ENCODE results near the gene AS3MT. TPM values are rescaled to one million over a fixed set of nuclear protein-coding genes. Genes with fewer than 3 reads are reported as not detected.

The AS3MT gene
- polyA plus RNA-seq, 1 of the 3 experiments (the other 2 are of a cell fraction): 9.0 TPM

DNA sequence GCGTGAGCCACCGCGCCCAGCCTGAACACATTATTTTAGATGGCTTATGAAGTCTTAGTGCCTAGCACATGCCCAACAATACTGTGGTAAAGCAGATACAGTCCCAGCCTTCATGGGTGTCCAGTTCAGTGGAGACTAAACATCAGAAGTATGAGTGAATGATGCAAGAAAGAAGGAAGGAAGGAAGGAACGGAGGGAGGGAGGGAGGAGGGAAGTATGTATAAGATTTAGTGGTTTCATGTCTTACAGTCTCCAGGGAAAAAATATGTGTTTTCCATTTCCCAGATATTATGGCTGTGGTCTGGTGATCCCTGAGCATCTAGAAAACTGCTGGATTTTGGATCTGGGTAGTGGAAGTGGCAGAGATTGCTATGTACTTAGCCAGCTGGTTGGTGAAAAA lies 2.9 kb downstream of the AS3MT start:
- Histone ChIP-seq H3K4me2 (no peak overlapping the region), H3K27me3 (ENCODE audit: insufficient read depth) (no peaks in the 10 kb centered on the region), H3K9me3 (no peaks in the 10 kb centered on the region), H3K79me2 (ENCODE audit: insufficient read depth) (no peaks in the 10 kb centered on the region), H3K4me1 (ENCODE audit: control insufficient read depth in 1 of 2, insufficient read depth in 2 of 2, low read depth in 1 of 2, low read length in 1 of 2) (peaks cover 0 to 6% of the 10 kb centered on the region in 2 experiments; a peak in 1 of 4 replicates), H3K27ac (ENCODE audit: low read depth in 2 of 2, low read length in 1 of 2) (no peak overlapping the region), H3K36me3 (replicated peaks in 1 of 2; ENCODE audit: control insufficient read depth in 1 of 2, insufficient read depth in 2 of 2, low read length in 1 of 2) (peaks cover 0 to 8% of the 10 kb centered on the region in 2 experiments), H3K4me3 (ENCODE audit: low read depth in 2 of 2, low read length in 1 of 2) (no peak overlapping the region), H4K20me1 (ENCODE audit: insufficient read depth) (no peaks in the 10 kb centered on the region), H3K9me2 (no peaks in the 10 kb centered on the region), H3F3A (replicated peaks; ENCODE audit: insufficient read depth) (peaks cover 5% of the 10 kb centered on the region), H2AFZ (ENCODE audit: low read depth) (no peak overlapping the region), H3K9ac (no peak overlapping the region)
- 95% methylated on average over 4 of the region's 4 CpGs for WGBS (ENCODE audit: low lambda C conversion rate)
- no peak for DNase-seq
- ChIA-PET POLR2A (no interaction called here), CTCF (interaction anchor here (0.6 to 1.2 kb wide), 2 partner anchors 15 to 462 kb away, joined by 3 read pairs; no protein-coding TSS in a partner anchor)
- TF ChIP-seq, protein P1, sequence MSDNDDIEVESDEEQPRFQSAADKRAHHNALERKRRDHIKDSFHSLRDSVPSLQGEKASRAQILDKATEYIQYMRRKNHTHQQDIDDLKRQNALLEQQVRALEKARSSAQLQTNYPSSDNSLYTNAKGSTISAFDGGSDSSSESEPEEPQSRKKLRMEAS (IDR thresholded peaks at IDR 0.05; ENCODE audit: low read depth): no peak
- no peak for TF ChIP-seq EP300 (IDR thresholded peaks at IDR 0.05; ENCODE audit: borderline replicate concordance in 1 of 2, low read depth in 1 of 2, low read length in 1 of 2)
- no peak for TF ChIP-seq GABPA (IDR thresholded peaks at IDR 0.05; ENCODE audit: low read depth)
- no peak for TF ChIP-seq SIN3A (IDR thresholded peaks at IDR 0.05; ENCODE audit: borderline replicate concordance, low read depth, low read length)
- no peak for TF ChIP-seq MEF2A (IDR thresholded peaks at IDR 0.05; ENCODE audit: borderline replicate concordance, low read depth)
- TF ChIP-seq POLR2AphosphoS5 (IDR thresholded peaks at IDR 0.05; ENCODE audit: low read depth, low read length): no peak
- TF ChIP-seq TCF12 (IDR thresholded peaks at IDR 0.05): no peak
- TF ChIP-seq MXI1 (IDR thresholded peaks at IDR 0.05; ENCODE audit: low read depth, low read length): no peak
- no peak for TF ChIP-seq YY1 (IDR thresholded peaks at IDR 0.05; ENCODE audit: low read depth)
- TF ChIP-seq CHD2 (IDR thresholded peaks at IDR 0.05; ENCODE audit: low read length, partially characterized antibody): no peak
- no peak for TF ChIP-seq NRF1 (IDR thresholded peaks at IDR 0.05; ENCODE audit: low read depth, low read length)

DNA sequence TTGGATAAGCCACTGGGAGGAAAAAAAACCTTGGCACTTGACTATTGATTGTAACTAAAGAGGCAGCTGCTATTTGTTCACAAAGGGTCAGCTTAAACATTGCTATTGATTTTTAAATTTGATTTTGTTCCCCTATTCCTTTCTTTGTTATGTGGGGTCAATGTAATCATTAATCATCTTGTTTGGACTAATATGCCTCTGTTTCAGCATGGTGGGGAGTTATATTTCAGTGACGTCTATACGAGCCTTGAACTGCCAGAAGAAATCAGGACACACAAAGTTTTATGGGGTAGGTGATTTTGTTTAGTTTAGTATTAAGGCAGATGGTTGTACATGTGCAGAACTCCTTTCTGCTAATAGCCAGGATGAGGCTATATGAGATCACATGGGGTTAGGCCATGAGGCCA lies 7.5 kb downstream of the AS3MT start:
- no peaks in the 10 kb centered on the region for H3F3A ChIP-seq (replicated peaks; ENCODE audit: insufficient read depth)
- no peaks in the 10 kb centered on the region for H3K9me3 ChIP-seq
- no peaks in the 10 kb centered on the region for H3K79me2 ChIP-seq (ENCODE audit: insufficient read depth)
- 95% methylated on average over 2 of the region's 2 CpGs for WGBS (ENCODE audit: low lambda C conversion rate)
- no peak overlapping the region for H3K4me2 ChIP-seq
- no peak overlapping the region for H3K27ac ChIP-seq (ENCODE audit: low read depth in 2 of 2, low read length in 1 of 2)
- POLR2A ChIA-PET: no interaction called here
- H3K9me2 ChIP-seq: no peaks in the 10 kb centered on the region
- H3K4me3 ChIP-seq (ENCODE audit: low read depth in 2 of 2, low read length in 1 of 2): no peak overlapping the region
- H3K4me1 ChIP-seq (ENCODE audit: control insufficient read depth in 1 of 2, insufficient read depth in 2 of 2, low read depth in 1 of 2, low read length in 1 of 2): no peaks in the 10 kb centered on the region
- H3K27me3 ChIP-seq (ENCODE audit: insufficient read depth): no peaks in the 10 kb centered on the region
- H2AFZ ChIP-seq (ENCODE audit: low read depth): no peak overlapping the region
- no peak overlapping the region for H3K9ac ChIP-seq
- H4K20me1 ChIP-seq (ENCODE audit: insufficient read depth): no peaks in the 10 kb centered on the region
- no peak for DNase-seq
- H3K36me3 ChIP-seq (replicated peaks in 1 of 2; ENCODE audit: control insufficient read depth in 1 of 2, insufficient read depth in 2 of 2, low read length in 1 of 2): peaks cover 10 to 14% of the 10 kb centered on the region in 2 experiments
- CTCF ChIA-PET: interaction anchor here (1.2 kb wide), 1 partner anchor 41 kb away, joined by 3 read pairs; the partner anchor contains the start of gene CNNM2
- TF ChIP-seq, protein P2, sequence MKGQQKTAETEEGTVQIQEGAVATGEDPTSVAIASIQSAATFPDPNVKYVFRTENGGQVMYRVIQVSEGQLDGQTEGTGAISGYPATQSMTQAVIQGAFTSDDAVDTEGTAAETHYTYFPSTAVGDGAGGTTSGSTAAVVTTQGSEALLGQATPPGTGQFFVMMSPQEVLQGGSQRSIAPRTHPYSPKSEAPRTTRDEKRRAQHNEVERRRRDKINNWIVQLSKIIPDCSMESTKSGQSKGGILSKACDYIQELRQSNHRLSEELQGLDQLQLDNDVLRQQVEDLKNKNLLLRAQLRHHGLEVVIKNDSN (IDR thresholded peaks at IDR 0.05; ENCODE audit: borderline replicate concordance, low read depth): no peak

DNA sequence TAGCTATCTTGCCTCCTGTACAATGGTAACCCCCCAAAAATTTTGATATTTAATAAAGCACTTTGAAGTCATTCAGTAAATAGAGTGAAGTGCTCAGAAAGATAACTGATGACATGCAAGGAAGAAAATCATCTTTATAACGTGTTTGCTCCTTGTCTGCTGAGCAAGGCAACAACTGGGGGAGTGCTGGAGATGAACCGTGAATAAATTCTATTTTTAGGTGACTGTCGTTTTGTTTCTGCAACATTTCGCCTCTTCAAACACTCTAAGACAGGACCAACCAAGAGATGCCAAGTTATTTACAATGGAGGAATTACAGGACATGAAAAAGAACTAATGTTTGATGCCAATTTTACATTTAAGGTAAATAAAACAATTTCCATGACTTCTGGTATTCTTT lies 9.4 kb downstream of the AS3MT start:
- DNase-seq: no peak
- Histone ChIP-seq H3K4me2 (no peak overlapping the region), H3K9me2 (no peaks in the 10 kb centered on the region), H3K9ac (no peak overlapping the region), H3K27ac (ENCODE audit: low read depth in 2 of 2, low read length in 1 of 2) (no peak overlapping the region), H3K27me3 (ENCODE audit: insufficient read depth) (no peaks in the 10 kb centered on the region), H3K9me3 (no peaks in the 10 kb centered on the region), H3K4me3 (ENCODE audit: low read depth in 2 of 2, low read length in 1 of 2) (no peak overlapping the region), H3K36me3 (replicated peaks in 1 of 2; ENCODE audit: control insufficient read depth in 1 of 2, insufficient read depth in 2 of 2, low read length in 1 of 2) (peaks cover 10 to 14% of the 10 kb centered on the region in 2 experiments), H4K20me1 (ENCODE audit: insufficient read depth) (no peaks in the 10 kb centered on the region), H3K79me2 (ENCODE audit: insufficient read depth) (no peaks in the 10 kb centered on the region), H3F3A (replicated peaks; ENCODE audit: insufficient read depth) (no peaks in the 10 kb centered on the region), H2AFZ (ENCODE audit: low read depth) (no peak overlapping the region), H3K4me1 (ENCODE audit: control insufficient read depth in 1 of 2, insufficient read depth in 2 of 2, low read depth in 1 of 2, low read length in 1 of 2) (no peaks in the 10 kb centered on the region)
- POLR2A ChIA-PET: interaction anchor here (1.3 kb wide), 1 partner anchor 9 kb away, joined by 5 read pairs; the partner anchor contains the start of gene AS3MT
- 77% methylated on average over 4 of the region's 4 CpGs for WGBS (ENCODE audit: low lambda C conversion rate)
- CTCF ChIA-PET: interaction anchor here (1.1 to 1.5 kb wide), 2 partner anchors 23 to 43 kb away, joined by 3 to 5 read pairs; no protein-coding TSS in a partner anchor
- TF ChIP-seq NRF1 (IDR thresholded peaks at IDR 0.05; ENCODE audit: low read depth, low read length): no peak
- TF ChIP-seq FOSL2 (IDR thresholded peaks at IDR 0.05; ENCODE audit: borderline replicate concordance, low read depth): no peak
- TF ChIP-seq, protein P2 (IDR thresholded peaks at IDR 0.05; ENCODE audit: borderline replicate concordance, low read depth): no peak
- TF ChIP-seq MXI1 (IDR thresholded peaks at IDR 0.05; ENCODE audit: low read depth, low read length): no peak
- no peak for TF ChIP-seq FOXJ3 (CRISPR knock-in tag; IDR thresholded peaks at IDR 0.05)
- TF ChIP-seq TAF1 (IDR thresholded peaks at IDR 0.05; ENCODE audit: borderline replicate concordance, low read depth, low read length): no peak
- TF ChIP-seq, protein P3, sequence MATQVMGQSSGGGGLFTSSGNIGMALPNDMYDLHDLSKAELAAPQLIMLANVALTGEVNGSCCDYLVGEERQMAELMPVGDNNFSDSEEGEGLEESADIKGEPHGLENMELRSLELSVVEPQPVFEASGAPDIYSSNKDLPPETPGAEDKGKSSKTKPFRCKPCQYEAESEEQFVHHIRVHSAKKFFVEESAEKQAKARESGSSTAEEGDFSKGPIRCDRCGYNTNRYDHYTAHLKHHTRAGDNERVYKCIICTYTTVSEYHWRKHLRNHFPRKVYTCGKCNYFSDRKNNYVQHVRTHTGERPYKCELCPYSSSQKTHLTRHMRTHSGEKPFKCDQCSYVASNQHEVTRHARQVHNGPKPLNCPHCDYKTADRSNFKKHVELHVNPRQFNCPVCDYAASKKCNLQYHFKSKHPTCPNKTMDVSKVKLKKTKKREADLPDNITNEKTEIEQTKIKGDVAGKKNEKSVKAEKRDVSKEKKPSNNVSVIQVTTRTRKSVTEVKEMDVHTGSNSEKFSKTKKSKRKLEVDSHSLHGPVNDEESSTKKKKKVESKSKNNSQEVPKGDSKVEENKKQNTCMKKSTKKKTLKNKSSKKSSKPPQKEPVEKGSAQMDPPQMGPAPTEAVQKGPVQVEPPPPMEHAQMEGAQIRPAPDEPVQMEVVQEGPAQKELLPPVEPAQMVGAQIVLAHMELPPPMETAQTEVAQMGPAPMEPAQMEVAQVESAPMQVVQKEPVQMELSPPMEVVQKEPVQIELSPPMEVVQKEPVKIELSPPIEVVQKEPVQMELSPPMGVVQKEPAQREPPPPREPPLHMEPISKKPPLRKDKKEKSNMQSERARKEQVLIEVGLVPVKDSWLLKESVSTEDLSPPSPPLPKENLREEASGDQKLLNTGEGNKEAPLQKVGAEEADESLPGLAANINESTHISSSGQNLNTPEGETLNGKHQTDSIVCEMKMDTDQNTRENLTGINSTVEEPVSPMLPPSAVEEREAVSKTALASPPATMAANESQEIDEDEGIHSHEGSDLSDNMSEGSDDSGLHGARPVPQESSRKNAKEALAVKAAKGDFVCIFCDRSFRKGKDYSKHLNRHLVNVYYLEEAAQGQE (IDR thresholded peaks at IDR 0.05; ENCODE audit: low read depth, low read length): no peak
- no peak for TF ChIP-seq RXRA (IDR thresholded peaks at IDR 0.05; ENCODE audit: borderline replicate concordance, low read depth)

Data from SK-N-SH (cell line).